ENCODE measurements around the gene NOM1.

- TF ChIP-seq REST (IDR thresholded peaks at IDR 0.05; ENCODE audit: unreplicated experiment) (no peak), CTCF (conservative IDR thresholded peaks at IDR 0.05; ENCODE audit: low read depth in 2 of 2) (no peak), POLR2AphosphoS5 (IDR thresholded peaks at IDR 0.05; ENCODE audit: low read depth) (no peak), NANOG (IDR thresholded peaks at IDR 0.05; ENCODE audit: borderline replicate concordance) (no peak), EZH2 (IDR thresholded peaks at IDR 0.05; ENCODE audit: low read depth, unreplicated experiment) (peak; percentile 100)
Observed at GRCh38 chr7:157005456-157006204, 56.1 kb downstream of the NOM1 start.

Measured in GM23338 (cell line).